Activated CD8-positive, alpha-beta T cell treated with anti-CD3 and anti-CD28 coated beads for 36 hours (primary cell): ENCODE results near the gene NKIRAS2. TPM values are rescaled to one million over a fixed set of nuclear protein-coding genes. Genes with fewer than 3 reads are reported as not detected.

ENCODE experiments used
- ATAC-seq: fragments of 200-7000 bp; cut with Tn5 transposase; one replicate; pipeline ENCODE4 v1.10.0; 2021; ENCODE audit warnings: mild to moderate bottlenecking, moderate library complexity
- CTCF ChIA-PET: fragments of 350-600 bp; sonication (Branson Sonifier 250); formaldehyde crosslinking; loops from one replicate; lab custom pipeline; 2021; ENCODE audit warnings: antibody characterized with exemption; lab: Charles Lee
- POLR2A ChIA-PET: fragments of 350-600 bp; sonication (Branson Sonifier 250); formaldehyde crosslinking; loops from one replicate; lab custom pipeline; 2021; ENCODE audit warnings: antibody characterized with exemption; lab: Charles Lee
- DNase-seq: peaks from one replicate; pipeline ENCODE4 v3.0.0-alpha.2; 2020
- H3K27ac Mint-ChIP-seq: one replicate; pipeline ENCODE4 v1.8.0; 2021; ENCODE audit warnings: mild to moderate bottlenecking, mixed read lengths
- H3K27me3 Mint-ChIP-seq: one replicate; pipeline ENCODE4 v1.8.0; 2021; ENCODE audit warnings: mixed read lengths
- H3K36me3 Mint-ChIP-seq: one replicate; pipeline ENCODE4 v1.8.0; 2021; ENCODE audit warnings: low read depth, mixed read lengths
- H3K4me1 Mint-ChIP-seq: one replicate; pipeline ENCODE4 v1.8.0; 2021; ENCODE audit warnings: low read depth, mixed read lengths
- H3K4me3 Mint-ChIP-seq: one replicate; pipeline ENCODE4 v1.8.0; 2021; ENCODE audit warnings: mild to moderate bottlenecking, moderate library complexity, mixed read lengths
- H3K9me3 Mint-ChIP-seq: one replicate; pipeline ENCODE4 v1.8.0; 2021; ENCODE audit warnings: mixed read lengths
- CTCF ChIP-seq: fragments of 200-600 bp; IDR thresholded peaks from one replicate; pipeline ENCODE4 v1.8.0; 2022; ENCODE audit warnings: antibody characterized with exemption, mild to moderate bottlenecking
- intact Hi-C: fragments of 100-400 bp; cut with micrococcal nuclease; formaldehyde crosslinking; loops from one replicate; pipeline ENCODE4 v1.10.0; 2022
- total RNA-seq, 2 experiments: library from RNA; stranded (reverse); gene quantifications; one replicate each; pipeline ENCODE4 v1.2.3, GENCODE V29; 2021

NKIRAS2 gene
- total RNA-seq, 2 experiments from 2014 or later, result 13.8 to 15.0 TPM

DNA sequence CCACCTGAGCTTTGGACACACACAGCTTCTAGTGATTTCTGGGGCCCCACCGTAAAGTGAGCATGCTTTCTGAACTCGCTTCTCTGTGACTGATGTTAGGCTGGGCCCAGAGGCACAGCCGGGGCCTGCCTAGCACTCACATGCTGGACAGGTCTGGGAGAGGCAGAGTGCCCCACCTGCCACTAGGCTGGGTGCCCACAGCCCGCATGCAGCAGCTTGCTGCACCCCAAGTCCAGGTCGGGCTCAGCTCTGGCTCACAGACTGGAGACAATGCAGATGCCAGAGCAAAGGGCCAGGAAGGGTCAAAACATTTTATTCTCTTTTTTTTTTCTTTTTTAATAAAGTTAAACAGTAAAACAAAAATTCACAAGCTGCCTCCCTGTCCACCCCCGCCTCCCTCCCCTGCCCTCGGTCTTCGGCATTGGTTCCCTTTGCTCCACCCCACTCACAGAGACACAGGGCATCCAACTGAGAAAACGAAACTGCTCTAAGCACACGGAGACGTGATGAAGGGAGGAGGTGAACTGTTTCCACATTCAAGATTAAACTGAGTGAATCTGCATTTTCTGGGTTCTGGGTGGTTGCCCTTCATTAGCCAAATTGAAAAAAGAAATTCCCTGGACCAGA is 43.6 kb upstream of the NKIRAS2 start:
- TF ChIP-seq CTCF, result no peak
- DNase-seq (no peak), ATAC-seq (no peak)
- Mint-ChIP-seq H3K36me3 (peaks cover 36% of the 10 kb centered on the region), H3K27ac (peak overlapping the region; percentile 69), H3K27me3 (no peaks in the 10 kb centered on the region), H3K4me1 (peaks cover 5% of the 10 kb centered on the region), H3K4me3 (no peak overlapping the region), H3K9me3 (no peaks in the 10 kb centered on the region)
- POLR2A ChIA-PET, result interaction anchor here (0.7 to 2.1 kb wide), 3 partner anchors 9 to 166 kb away, joined by 3 to 12 read pairs (median 3); partner anchors contain the start of gene CNP
- intact Hi-C loops, result no loop called here
- CTCF ChIA-PET, result interaction anchor here (0.9 to 3.2 kb wide), 4 partner anchors 10 to 80 kb away, joined by 3 to 13 read pairs (median 3); partner anchors contain the start of gene CNP

DNA sequence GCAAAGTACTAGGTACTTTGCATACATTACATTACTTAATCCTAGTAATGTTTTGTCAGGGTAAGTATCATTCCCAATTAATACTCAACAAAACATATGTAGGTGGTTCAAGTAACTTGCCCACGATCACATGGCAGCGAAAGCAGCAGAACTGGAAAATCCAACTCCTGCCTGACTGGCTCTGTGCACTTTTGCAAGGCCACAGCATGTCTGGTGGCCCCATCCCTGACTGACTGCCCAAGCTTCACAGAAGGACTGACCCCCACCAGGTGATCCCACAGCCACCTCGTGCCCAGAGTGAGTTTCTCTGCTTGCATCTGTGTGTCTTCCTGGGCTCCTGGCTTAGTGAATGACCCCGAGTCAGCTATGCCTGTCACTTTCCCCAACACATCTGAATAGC is 41.9 kb upstream of the NKIRAS2 start:
- Mint-ChIP-seq H3K27ac (peak overlapping the region; percentile 39), H3K27me3 (no peaks in the 10 kb centered on the region), H3K9me3 (no peaks in the 10 kb centered on the region), H3K36me3 (peaks cover 45% of the 10 kb centered on the region), H3K4me3 (no peak overlapping the region), H3K4me1 (no peaks in the 10 kb centered on the region)
- ATAC-seq (no peak), DNase-seq (no peak)
- ChIA-PET CTCF (interaction anchor here (1.3 to 3.2 kb wide), 2 partner anchors 12 to 15 kb away, joined by 3 to 13 read pairs; partner anchors contain the start of gene CNP), POLR2A (interaction anchor here (1.5 kb wide), 1 partner anchor 144 kb away, joined by 4 read pairs; no protein-coding TSS in a partner anchor)
- intact Hi-C loops, result no loop called here
- TF ChIP-seq CTCF, result no peak

GRCh38 chr17:41982026-41982760 is 37.7 kb upstream of the NKIRAS2 start:
- ChIA-PET CTCF (interaction anchor here (1.1 to 2.6 kb wide), 2 partner anchors 19 to 23 kb away, joined by 3 to 8 read pairs; no protein-coding TSS in a partner anchor), POLR2A (no interaction called here)
- ATAC-seq, result no peak
- Mint-ChIP-seq H3K36me3 (peaks cover 53% of the 10 kb centered on the region), H3K27ac (no peak overlapping the region), H3K4me3 (no peak overlapping the region), H3K4me1 (peaks cover 2% of the 10 kb centered on the region), H3K9me3 (no peaks in the 10 kb centered on the region), H3K27me3 (no peaks in the 10 kb centered on the region)
- intact Hi-C loops, result no loop called here
- no peak for TF ChIP-seq CTCF
- DNase-seq, result no peak

- Mint-ChIP-seq H3K4me3 (no peak overlapping the region), H3K4me1 (peaks cover 15% of the 10 kb centered on the region), H3K27ac (no peak overlapping the region), H3K27me3 (no peaks in the 10 kb centered on the region), H3K9me3 (no peaks in the 10 kb centered on the region), H3K36me3 (peaks cover 60% of the 10 kb centered on the region)
- DNase-seq, result no peak
- ChIA-PET CTCF (interaction anchor here (1.0 kb wide), 1 partner anchor 22 kb away, joined by 4 read pairs; no protein-coding TSS in a partner anchor), POLR2A (interaction anchor here (1.0 to 2.0 kb wide), 3 partner anchors 16 to 19 kb away, joined by 3 to 6 read pairs (median 3); partner anchors contain the start of gene CNP)
- no peak for ATAC-seq
- TF ChIP-seq CTCF, result no peak
- intact Hi-C loops, result no loop called here
Observed at GRCh38 chr17:41984454-41984853, 35.4 kb upstream of the NKIRAS2 start.
